ENCODE results near the gene DUSP6. TPM values are rescaled to one million over a fixed set of nuclear protein-coding genes. Genes with fewer than 3 reads are reported as not detected.

The DUSP6 gene
- total and polyA plus RNA-seq, 2 of the 13 experiments (the other 11 are each of a cell fraction or from before 2014, with no cell fraction given) = 40.9 to 161 TPM

GRCh38 chr12:89346741-89347324 lies 5.5 kb downstream of the DUSP6 start (continued):
- no peak for TF ChIP-seq BRF2 (CRISPR knock-in tag; IDR thresholded peaks at IDR 0.05)
- TF ChIP-seq SAP130 (CRISPR knock-in tag; IDR thresholded peaks at IDR 0.05; ENCODE audit: low read depth) = no peak
- TF ChIP-seq ZFP36 (IDR thresholded peaks at IDR 0.05; ENCODE audit: borderline replicate concordance, low read depth, low read length, partially characterized antibody) = no peak
- peak; percentile 21 for TF ChIP-seq TEAD3 (CRISPR knock-in tag; optimal IDR thresholded peaks at IDR 0.05; ENCODE audit: borderline replicate concordance)
- no peak for TF ChIP-seq TBL1XR1 (IDR thresholded peaks at IDR 0.05; ENCODE audit: borderline replicate concordance, low read length, partially characterized antibody)
- no peak for TF ChIP-seq ZNF629 (CRISPR knock-in tag; conservative IDR thresholded peaks at IDR 0.05)
- no peak for TF ChIP-seq NFE2 (CRISPR knock-in tag; IDR thresholded peaks at IDR 0.05)
- no peak for TF ChIP-seq TOE1 (CRISPR knock-in tag; IDR thresholded peaks at IDR 0.05)
- TF ChIP-seq ZNF263 (CRISPR knock-in tag; IDR thresholded peaks at IDR 0.05) = no peak
- no peak for TF ChIP-seq ZNF382 (CRISPR knock-in tag; IDR thresholded peaks at IDR 0.05; ENCODE audit: borderline replicate concordance)
- TF ChIP-seq FOXP4 (CRISPR knock-in tag; IDR thresholded peaks at IDR 0.05) = no peak
- TF ChIP-seq CREBL2 (CRISPR knock-in tag; IDR thresholded peaks at IDR 0.05; ENCODE audit: borderline replicate concordance) = no peak
- no peak for TF ChIP-seq KLF15 (CRISPR knock-in tag; IDR thresholded peaks at IDR 0.05; ENCODE audit: borderline replicate concordance)
- peak; percentile 71; the same call in 1 of the 2 replicates for TF ChIP-seq ZNF710 (CRISPR knock-in tag; IDR thresholded peaks at IDR 0.05; ENCODE audit: borderline replicate concordance)
- TF ChIP-seq ZNF678 (CRISPR knock-in tag; IDR thresholded peaks at IDR 0.05) = no peak
- TF ChIP-seq ZNF446 (CRISPR knock-in tag; IDR thresholded peaks at IDR 0.05) = no peak
- no peak for TF ChIP-seq ZEB1 (IDR thresholded peaks at IDR 0.05; ENCODE audit: insufficient replicate concordance, low read depth)
- no peak for TF ChIP-seq ZBTB39 (CRISPR knock-in tag; IDR thresholded peaks at IDR 0.05)
- TF ChIP-seq ZNF460 (CRISPR knock-in tag; IDR thresholded peaks at IDR 0.05; ENCODE audit: borderline replicate concordance) = no peak
- no peak for TF ChIP-seq PREB (CRISPR knock-in tag; IDR thresholded peaks at IDR 0.05)
- TF ChIP-seq NFRKB (IDR thresholded peaks at IDR 0.05) = no peak
- TF ChIP-seq ZNF841 (CRISPR knock-in tag; IDR thresholded peaks at IDR 0.05; ENCODE audit: borderline replicate concordance) = no peak
